T-helper 1 cell treated with Interleukin-12 subunit alpha and Interleukin-12 subunit beta and Interleukin-4 antibody, amounts not matched to agents 30 μg/mL and 1 μg/mL, for 36 hours (primary cell): ENCODE measurements around the gene SLC16A1.

ENCODE experiments used
- H3K27ac Mint-ChIP-seq: one replicate; pipeline ENCODE4 v1.8.0; 2021; ENCODE audit warnings: mild to moderate bottlenecking, mixed read lengths
- H3K27me3 Mint-ChIP-seq: one replicate; pipeline ENCODE4 v1.8.0; 2021; ENCODE audit warnings: low read depth, mixed read lengths
- H3K36me3 Mint-ChIP-seq: one replicate; pipeline ENCODE4 v1.8.0; 2021; ENCODE audit warnings: low read depth, mixed read lengths
- H3K4me1 Mint-ChIP-seq: one replicate; pipeline ENCODE4 v1.8.0; 2021; ENCODE audit warnings: low read depth, mixed read lengths
- H3K4me3 Mint-ChIP-seq: one replicate; pipeline ENCODE4 v1.8.0; 2021; ENCODE audit warnings: mild to moderate bottlenecking, moderate library complexity, mixed read lengths
- H3K9me3 Mint-ChIP-seq: one replicate; pipeline ENCODE4 v1.8.0; 2021; ENCODE audit warnings: mixed read lengths

The SLC16A1 gene

GRCh38 chr1:112869895-112870294 is 86.1 kb downstream of the SLC16A1 start:
- Mint-ChIP-seq H3K27me3 (peaks cover 5% of the 10 kb centered on the region), H3K4me1 (peaks cover 3% of the 10 kb centered on the region), H3K36me3 (no peaks in the 10 kb centered on the region), H3K27ac (no peak overlapping the region), H3K4me3 (no peak overlapping the region), H3K9me3 (no peaks in the 10 kb centered on the region)

- Mint-ChIP-seq H3K36me3 (no peaks in the 10 kb centered on the region), H3K27ac (no peak overlapping the region), H3K4me3 (no peak overlapping the region), H3K4me1 (peaks cover 7% of the 10 kb centered on the region), H3K27me3 (peaks cover 5% of the 10 kb centered on the region), H3K9me3 (no peaks in the 10 kb centered on the region)
Measured at GRCh38 chr1:112868191-112868590, 87.8 kb downstream of the SLC16A1 start.

- Mint-ChIP-seq H3K27ac (no peak overlapping the region), H3K4me1 (peaks cover 7% of the 10 kb centered on the region), H3K4me3 (no peak overlapping the region), H3K9me3 (no peaks in the 10 kb centered on the region), H3K27me3 (no peaks in the 10 kb centered on the region), H3K36me3 (no peaks in the 10 kb centered on the region)
Measured at GRCh38 chr1:112866981-112867380, 89.0 kb downstream of the SLC16A1 start.

GRCh38 chr1:112866151-112866550 is 89.8 kb downstream of the SLC16A1 start:
- Mint-ChIP-seq H3K4me1 (peaks cover 7% of the 10 kb centered on the region), H3K4me3 (no peak overlapping the region), H3K27me3 (no peaks in the 10 kb centered on the region), H3K27ac (no peak overlapping the region), H3K9me3 (no peaks in the 10 kb centered on the region), H3K36me3 (no peaks in the 10 kb centered on the region)

- Mint-ChIP-seq H3K4me1 (peaks cover 4% of the 10 kb centered on the region), H3K27me3 (no peaks in the 10 kb centered on the region), H3K9me3 (no peaks in the 10 kb centered on the region), H3K27ac (no peak overlapping the region), H3K36me3 (no peaks in the 10 kb centered on the region), H3K4me3 (no peak overlapping the region)
Measured at GRCh38 chr1:112862753-112863426, 93.1 kb downstream of the SLC16A1 start.
